ENCODE measurements around the gene CHIA.

GRCh38 chr1:111290104-111290503, 547 bp upstream of the CHIA start:
- TF ChIP-seq CTCF (IDR thresholded peaks at IDR 0.05; ENCODE audit: low read length) = no peak
- no peak for TF ChIP-seq EZH2 (optimal IDR thresholded peaks at IDR 0.05; ENCODE audit: low read depth, low read length)
